ENCODE measurements around the gene KMT2E. TPM values are rescaled to one million over a fixed set of nuclear protein-coding genes. Genes with fewer than 3 reads are reported as not detected.

KMT2E gene
- total RNA-seq, 1 donor = 132 TPM

GRCh38 chr7:105068886-105069285, 54.9 kb downstream of the KMT2E start:
- no peak for DNase-seq (ENCODE audit: low read depth)
- no peak for TF ChIP-seq CTCF (IDR thresholded peaks at IDR 0.05; ENCODE audit: insufficient read depth, low read length)
- no peak overlapping the region for H3K4me3 ChIP-seq (ENCODE audit: low read depth, low read length)

DNA sequence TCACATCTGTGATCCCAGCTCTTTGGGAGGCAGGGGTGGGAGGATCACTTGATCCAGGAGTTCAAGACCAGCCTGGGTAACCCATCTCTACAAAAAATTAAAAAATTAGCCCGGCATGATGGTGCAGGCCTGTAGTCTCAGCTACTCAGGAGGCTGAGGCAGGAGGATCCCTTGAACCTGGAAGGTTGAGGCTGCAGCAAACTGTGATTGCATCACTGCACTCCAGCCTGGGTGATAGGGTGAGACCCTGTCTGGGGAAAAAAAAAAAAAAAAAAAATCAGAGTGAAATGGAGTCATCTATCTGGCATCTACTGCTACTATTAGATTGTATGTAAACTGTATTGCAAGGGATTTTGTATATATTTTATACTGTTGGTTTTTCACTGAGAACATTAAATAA, 59.1 kb downstream of the KMT2E start:
- no peak for DNase-seq (ENCODE audit: low read depth)
- no peak overlapping the region for H3K4me3 ChIP-seq (ENCODE audit: low read depth, low read length)
- no peak for TF ChIP-seq CTCF (IDR thresholded peaks at IDR 0.05; ENCODE audit: insufficient read depth, low read length)

DNA sequence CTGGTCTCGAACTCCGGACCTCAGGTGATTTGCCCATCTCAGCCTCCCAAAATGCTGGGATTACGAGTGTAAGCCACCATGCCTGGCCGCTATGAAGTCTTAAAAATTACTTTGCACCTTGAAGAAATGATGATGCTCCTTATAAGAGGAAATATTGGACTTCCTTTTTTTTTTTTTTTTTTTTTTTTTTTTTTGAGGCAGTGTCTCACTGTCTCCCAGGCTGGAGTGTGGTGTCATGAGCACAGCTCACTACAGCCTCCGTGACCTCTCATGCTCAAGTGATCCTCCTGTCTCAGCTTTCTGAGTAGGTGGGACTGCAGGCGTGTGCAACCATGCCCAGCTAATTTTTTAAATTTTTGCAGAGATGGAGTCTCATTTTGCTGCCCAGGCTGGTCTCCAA, 65.3 kb downstream of the KMT2E start:
- TF ChIP-seq CTCF (IDR thresholded peaks at IDR 0.05; ENCODE audit: insufficient read depth, low read length) = no peak
- no peak overlapping the region for H3K4me3 ChIP-seq (ENCODE audit: low read depth, low read length)
- DNase-seq (ENCODE audit: low read depth) = no peak

- no peak overlapping the region for H3K4me3 ChIP-seq (ENCODE audit: low read depth, low read length)
- no peak for TF ChIP-seq CTCF (IDR thresholded peaks at IDR 0.05; ENCODE audit: insufficient read depth, low read length)
- no peak for DNase-seq (ENCODE audit: low read depth)
These were observed 70.6 kb downstream of the KMT2E start for GRCh38 chr7:105084581-105084980.

- DNase-seq (ENCODE audit: low read depth) = no peak
- no peak for TF ChIP-seq CTCF (IDR thresholded peaks at IDR 0.05; ENCODE audit: insufficient read depth, low read length)
- no peak overlapping the region for H3K4me3 ChIP-seq (ENCODE audit: low read depth, low read length)
These were observed 72.8 kb downstream of the KMT2E start for GRCh38 chr7:105086850-105087249.

DNA sequence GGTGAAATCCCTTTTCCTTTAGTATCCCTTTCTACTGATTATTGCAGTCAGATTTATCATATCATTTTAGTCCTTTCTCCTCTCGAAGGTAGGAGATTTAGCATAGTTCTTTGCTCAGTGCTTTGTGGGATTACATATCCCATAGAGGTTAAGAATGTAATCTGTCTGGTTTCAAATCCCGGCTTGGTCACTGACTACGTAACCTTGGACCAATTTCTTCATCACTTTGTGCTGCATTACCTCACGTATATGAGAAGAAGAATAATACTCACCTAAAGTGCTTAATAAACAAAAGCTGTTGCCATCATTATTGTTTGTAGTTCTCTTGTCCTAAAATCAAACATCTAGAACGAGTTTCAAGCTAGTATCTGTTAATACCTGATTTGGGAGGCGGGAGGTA, 74.0 kb downstream of the KMT2E start:
- H3K4me3 ChIP-seq (ENCODE audit: low read depth, low read length) = no peak overlapping the region
- no peak for TF ChIP-seq CTCF (IDR thresholded peaks at IDR 0.05; ENCODE audit: insufficient read depth, low read length)
- DNase-seq (ENCODE audit: low read depth) = no peak

DNA sequence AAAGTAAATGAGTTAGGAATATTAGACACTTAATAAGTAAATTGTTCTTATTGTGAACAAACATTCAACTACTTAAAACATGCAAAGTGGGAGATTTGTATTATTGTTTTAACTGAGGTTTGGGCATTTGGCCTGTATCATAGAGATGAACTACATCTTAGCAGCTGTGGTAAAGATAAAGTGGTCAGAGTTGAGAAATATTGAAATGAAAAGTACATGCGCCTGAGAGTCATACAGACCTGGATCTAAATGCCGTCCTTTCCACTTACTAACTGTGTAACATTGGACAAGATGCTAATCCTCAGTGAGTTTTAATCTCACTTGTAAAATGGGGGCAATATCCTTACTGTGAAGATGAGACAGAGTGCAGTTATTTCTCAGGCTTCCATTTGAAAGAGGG, 74.5 kb downstream of the KMT2E start:
- no peak overlapping the region for H3K4me3 ChIP-seq (ENCODE audit: low read depth, low read length)
- TF ChIP-seq CTCF (IDR thresholded peaks at IDR 0.05; ENCODE audit: insufficient read depth, low read length) = no peak
- DNase-seq (ENCODE audit: low read depth) = no peak

Measured in fibroblast of the aortic adventitia (primary cell).